ENCODE measurements around the gene ADSS1.
A peak's percentile ranks its signal among the peaks of the same experiment; 100 is the strongest.

Gene ADSS1

GRCh38 chr14:104741803-104742251 is 17.8 kb downstream of the ADSS1 start:
- DNase-seq (ENCODE audit: low spot score) = no peak
- no peak for TF ChIP-seq CTCF (IDR thresholded peaks at IDR 0.05)
- no peak overlapping the region for H3K27ac ChIP-seq
- H3K4me3 ChIP-seq = no peak overlapping the region

- no peak for DNase-seq (ENCODE audit: low spot score)
- no peak for TF ChIP-seq CTCF (IDR thresholded peaks at IDR 0.05)
- Histone ChIP-seq H3K27ac (no peak overlapping the region), H3K4me3 (no peak overlapping the region)
These were observed 18.8 kb downstream of the ADSS1 start for GRCh38 chr14:104742586-104743455.

- no peak for TF ChIP-seq CTCF (IDR thresholded peaks at IDR 0.05)
- Histone ChIP-seq H3K4me3 (no peak overlapping the region), H3K27ac (peak overlapping the region in 1 of 2 donors; percentile 88)
- DNase-seq (ENCODE audit: low spot score) = no peak
These were observed 19.7 kb downstream of the ADSS1 start for GRCh38 chr14:104743461-104744380.

GRCh38 chr14:104744484-104744883 is 20.5 kb downstream of the ADSS1 start:
- Histone ChIP-seq H3K4me3 (no peak overlapping the region), H3K27ac (peak overlapping the region in 1 of 2 donors; percentile 88)
- TF ChIP-seq CTCF (IDR thresholded peaks at IDR 0.05) = no peak
- DNase-seq (ENCODE audit: low spot score) = no peak

- H3K4me3 ChIP-seq = no peak overlapping the region
- peak overlapping the region; percentile 59 to 88 for H3K27ac ChIP-seq
- no peak for TF ChIP-seq CTCF (IDR thresholded peaks at IDR 0.05)
- no peak for DNase-seq (ENCODE audit: low spot score)
These were observed 21.4 kb downstream of the ADSS1 start for GRCh38 chr14:104745431-104745830.

GRCh38 chr14:104746071-104746545 is 22.1 kb downstream of the ADSS1 start:
- H3K4me3 ChIP-seq = no peak overlapping the region
- no peak for DNase-seq (ENCODE audit: low spot score)
- TF ChIP-seq CTCF (IDR thresholded peaks at IDR 0.05) = no peak
- peak overlapping the region; percentile 59 to 88 for H3K27ac ChIP-seq
